HCT116 (cell line): Measurements from ENCODE around the gene DPP4. TPM values are rescaled to one million over a fixed set of nuclear protein-coding genes. Genes with fewer than 3 reads are reported as not detected.
A peak's percentile ranks its signal among the peaks of the same experiment; 100 is the strongest.

ENCODE experiments used
- ATAC-seq: fragments of 200-7000 bp; cut with Tn5 transposase; 2 replicates; pipeline ENCODE4 v1.9.1; 2020; ENCODE audit warnings: mild to moderate bottlenecking, moderate library complexity
- BruUV-seq: library from RNA; stranded (reverse); fragments of 400-500 nt; replicated peaks from 2 replicates; lab custom pipeline; 2021; lab: Mats Ljungman, UMichigan
- CTCF ChIA-PET: fragments of 300-600 bp; sonication (Branson Sonifier 250); formaldehyde crosslinking; loops from one replicate; lab custom pipeline; 2021; ENCODE audit warnings: antibody characterized with exemption; lab: Charles Lee
- POLR2A ChIA-PET: fragments of 300-600, 350-600 bp; sonication (Branson Sonifier 250); formaldehyde crosslinking; loops from one replicate; lab custom pipeline; 2021; ENCODE audit warnings: antibody characterized with exemption; lab: Charles Lee
- RAD21 ChIA-PET, 2 experiments: fragments of 300-600 bp; sonication (Branson Sonifier 250); formaldehyde crosslinking; loops; one replicate each; lab custom pipeline; 2023; ENCODE audit warnings: low total read pairs in 2 of 2; ENCODE audit not compliant: uncharacterized antibody in 2 of 2, unreplicated experiment in 2 of 2, low non-redundant PET in 1 of 2; lab: Charles Lee
- DNase-seq: peaks from one replicate; pipeline ENCODE4 v3.0.0-alpha.2; 2010; ENCODE audit warnings: low read depth, low spot score
- H2AFZ ChIP-seq: fragments of 200-600 bp; shearing (Covaris generic), sonication (generic); 2 replicates; pipeline ENCODE4 v1.6.1; 2017; ENCODE audit warnings: low read depth, mixed run types, mixed read lengths, antibody characterized with exemption, low read length; ENCODE audit not compliant: poor library complexity, severe bottlenecking
- H3K27ac ChIP-seq: 2 replicates; pipeline ENCODE4 v1.5.1; 2012; ENCODE audit warnings: low read depth, low read length
- H3K27me3 ChIP-seq: fragments of 200-600 bp; sonication (generic); 2 replicates; pipeline ENCODE4 v1.6.1; 2016; ENCODE audit warnings: mixed run types, low read length, mixed read lengths; ENCODE audit not compliant: insufficient read depth
- H3K36me3 ChIP-seq, 2 experiments: fragments of 200-500 bp in 1 of 2; fragments of 200-600 bp in 1 of 2; sonication (Bioruptor generic) in 1 of 2; sonication (generic) in 1 of 2; 2 replicates each; pipeline versions ENCODE4 v1.5.1 to v1.6.1; 2014 to 2016; ENCODE audit warnings: low read length in 2 of 2, inconsistent platforms in 1 of 2, mixed read lengths in 1 of 2, mixed run types in 1 of 2; ENCODE audit not compliant: insufficient read depth in 2 of 2, control insufficient read depth in 1 of 2
- H3K4me1 ChIP-seq, 2 experiments: fragments of 200-600 bp in 1 of 2; sonication (generic) in 1 of 2; 2 replicates each; pipeline versions ENCODE4 v1.5.1 to v1.6.1; 2012 to 2017; ENCODE audit warnings: low read length in 2 of 2, inconsistent platforms in 1 of 2, mild to moderate bottlenecking in 1 of 2, mixed read lengths in 1 of 2, mixed run types in 1 of 2, moderate library complexity in 1 of 2; ENCODE audit not compliant: insufficient read depth in 2 of 2, control insufficient read depth in 1 of 2
- H3K4me2 ChIP-seq: fragments of 200-600 bp; sonication (generic); 2 replicates; pipeline ENCODE4 v1.6.1; 2017; ENCODE audit warnings: mixed run types, low read length, mixed read lengths
- H3K4me3 ChIP-seq, 2 experiments: fragments of 200-600 bp in 1 of 2; sonication (generic) in 1 of 2; replicated peaks in 1 of 2; 2 replicates each; pipeline ENCODE4 v1.5.1; 2011 to 2016; ENCODE audit warnings: low read length in 2 of 2, control low read depth in 1 of 2, low read depth in 1 of 2, mild to moderate bottlenecking in 1 of 2, mixed read lengths in 1 of 2, mixed run types in 1 of 2
- H3K79me2 ChIP-seq: fragments of 200-600 bp; sonication (generic); 2 replicates; pipeline ENCODE4 v1.6.1; 2017; ENCODE audit warnings: mild to moderate bottlenecking, mixed run types, low read length, moderate library complexity, mixed read lengths; ENCODE audit not compliant: insufficient read depth
- H3K9ac ChIP-seq: fragments of 200-600 bp; sonication (generic); 2 replicates; pipeline ENCODE4 v1.6.1; 2016; ENCODE audit warnings: low read length, mixed read lengths
- H3K9me2 ChIP-seq: fragments of 200-600 bp; sonication (generic), shearing (Covaris generic); 2 replicates; pipeline ENCODE4 v1.6.1; 2017; ENCODE audit warnings: mixed run types, mild to moderate bottlenecking, moderate library complexity; ENCODE audit not compliant: insufficient read depth
- H3K9me3 ChIP-seq, 2 experiments: fragments of 200-500 bp in 1 of 2; fragments of 200-600 bp in 1 of 2; sonication (Bioruptor generic) in 1 of 2; sonication (generic) in 1 of 2; 2 replicates each; pipeline ENCODE4 v1.6.1; 2014 to 2017; ENCODE audit warnings: low read length in 2 of 2, mixed read lengths in 2 of 2, inconsistent platforms in 1 of 2, low read depth in 1 of 2, mild to moderate bottlenecking in 1 of 2, mixed run types in 1 of 2, moderate library complexity in 1 of 2; ENCODE audit not compliant: control insufficient read depth in 1 of 2, insufficient read depth in 1 of 2
- H4K20me1 ChIP-seq: fragments of 200-600 bp; sonication (generic), shearing (Covaris generic); 2 replicates; pipeline ENCODE4 v1.6.1; 2017; ENCODE audit warnings: mixed run types, mild to moderate bottlenecking, moderate library complexity; ENCODE audit not compliant: insufficient read depth
- ATF3 ChIP-seq: IDR thresholded peaks from 2 replicates; pipeline ENCODE4 v1.6.1; 2012
- CEBPB ChIP-seq: IDR thresholded peaks from 2 replicates; pipeline ENCODE4 v1.6.1; 2012; ENCODE audit warnings: low read depth
- POLR2A ChIP-seq: IDR thresholded peaks from 2 replicates; pipeline ENCODE4 v1.7.0; 2011; ENCODE audit warnings: borderline replicate concordance; ENCODE audit not compliant: insufficient read depth, insufficient read length; ENCODE audit errors: extremely low read depth
- RAD21 ChIP-seq: IDR thresholded peaks from 2 replicates; pipeline ENCODE4 v1.6.1; 2012; ENCODE audit warnings: low read depth, mild to moderate bottlenecking
- SIN3A ChIP-seq: IDR thresholded peaks from 2 replicates; pipeline ENCODE4 v1.6.1; 2012; ENCODE audit warnings: low read depth
- YY1 ChIP-seq: IDR thresholded peaks from 2 replicates; pipeline ENCODE4 v1.6.1; 2011; ENCODE audit warnings: low read length, low read depth, moderate library complexity, mild to moderate bottlenecking; ENCODE audit not compliant: insufficient replicate concordance; ENCODE audit errors: extremely low read depth
- intact Hi-C: fragments of 100-400 bp; cut with micrococcal nuclease; formaldehyde crosslinking; loops from 2 replicates; pipeline ENCODE4 v1.10.0; 2022
- total RNA-seq: library from RNA; stranded (reverse); gene quantifications from one replicate; pipeline ENCODE4 v1.2.1, GENCODE V29; 2021; ENCODE audit not compliant: unreplicated experiment
- TF ChIP-seq, protein P1 (sequence below), 3 experiments: fragments of 200-600 bp in 1 of 3; sonication (generic) in 1 of 3; IDR thresholded peaks in 2 of 3; conservative IDR thresholded peaks in 1 of 3; 2 replicates each; pipeline ENCODE4 v1.5.1; 2012 to 2017; ENCODE audit warnings: low read depth in 2 of 3, low read length in 2 of 3, antibody characterized with exemption in 1 of 3, borderline replicate concordance in 1 of 3, control low read depth in 1 of 3, mild to moderate bottlenecking in 1 of 3, mixed read lengths in 1 of 3, mixed run types in 1 of 3, moderate library complexity in 1 of 3; ENCODE audit not compliant: insufficient read depth in 1 of 3

DPP4 gene
- total RNA-seq, 1 experiment from 2014 or later, result 3.6 TPM

DNA sequence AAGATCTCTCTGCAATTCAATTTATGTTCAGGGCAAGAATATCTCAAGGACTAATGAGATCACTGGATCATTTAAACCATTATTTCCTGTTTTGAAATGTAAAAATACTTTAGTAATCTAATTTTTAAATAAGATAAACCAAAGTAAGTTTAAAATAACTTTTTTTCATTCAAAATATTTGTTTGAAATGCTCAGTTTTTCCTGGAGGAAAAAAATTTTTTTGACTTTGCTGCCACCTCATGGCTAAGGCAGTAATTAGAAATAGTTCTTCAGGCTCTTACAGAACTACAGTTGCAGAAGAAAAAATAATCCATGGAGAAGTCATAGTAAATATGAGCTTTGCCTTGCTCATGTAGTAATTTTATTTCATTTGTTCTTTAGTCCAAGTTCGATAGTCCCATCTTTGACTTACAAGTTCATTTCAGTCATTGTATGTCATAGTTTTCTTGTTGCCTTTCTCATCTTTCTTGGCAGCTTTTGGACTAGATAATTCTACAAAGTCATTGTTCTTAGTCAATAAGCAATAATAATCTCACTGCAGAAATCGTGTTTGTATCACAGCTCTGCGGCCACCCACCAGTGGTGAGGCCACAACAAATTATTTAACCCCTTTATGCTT is 127.4 kb downstream of the DPP4 start:
- POLR2A ChIA-PET, result no interaction called here
- Histone ChIP-seq H3K9me2 (no peaks in the 10 kb centered on the region), H3K9ac (no peak overlapping the region), H3K9me3 (no peaks in the 10 kb centered on the region), H2AFZ (peak overlapping the region; percentile 44), H3K27me3 (no peaks in the 10 kb centered on the region), H4K20me1 (no peaks in the 10 kb centered on the region), H3K4me3 (no peak overlapping the region), H3K4me2 (no peak overlapping the region), H3K4me1 (no peaks in the 10 kb centered on the region), H3K36me3 (no peaks in the 10 kb centered on the region), H3K79me2 (no peaks in the 10 kb centered on the region), H3K27ac (no peak overlapping the region)
- ATAC-seq (peak; percentile 49; the same call in 1 of the 2 replicates), DNase-seq (peak; percentile 38)
- CTCF ChIA-PET, result interaction anchor here (0.7 to 4.4 kb wide), 11 partner anchors 8 to 696 kb away, joined by 3 to 59 read pairs (median 4); no protein-coding TSS in a partner anchor
- TF ChIP-seq RAD21 (peak; percentile 79), ATF3 (no peak)
- TF ChIP-seq, protein P1, sequence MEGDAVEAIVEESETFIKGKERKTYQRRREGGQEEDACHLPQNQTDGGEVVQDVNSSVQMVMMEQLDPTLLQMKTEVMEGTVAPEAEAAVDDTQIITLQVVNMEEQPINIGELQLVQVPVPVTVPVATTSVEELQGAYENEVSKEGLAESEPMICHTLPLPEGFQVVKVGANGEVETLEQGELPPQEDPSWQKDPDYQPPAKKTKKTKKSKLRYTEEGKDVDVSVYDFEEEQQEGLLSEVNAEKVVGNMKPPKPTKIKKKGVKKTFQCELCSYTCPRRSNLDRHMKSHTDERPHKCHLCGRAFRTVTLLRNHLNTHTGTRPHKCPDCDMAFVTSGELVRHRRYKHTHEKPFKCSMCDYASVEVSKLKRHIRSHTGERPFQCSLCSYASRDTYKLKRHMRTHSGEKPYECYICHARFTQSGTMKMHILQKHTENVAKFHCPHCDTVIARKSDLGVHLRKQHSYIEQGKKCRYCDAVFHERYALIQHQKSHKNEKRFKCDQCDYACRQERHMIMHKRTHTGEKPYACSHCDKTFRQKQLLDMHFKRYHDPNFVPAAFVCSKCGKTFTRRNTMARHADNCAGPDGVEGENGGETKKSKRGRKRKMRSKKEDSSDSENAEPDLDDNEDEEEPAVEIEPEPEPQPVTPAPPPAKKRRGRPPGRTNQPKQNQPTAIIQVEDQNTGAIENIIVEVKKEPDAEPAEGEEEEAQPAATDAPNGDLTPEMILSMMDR (IDR thresholded peaks at IDR 0.05 in 2 of 3, conservative IDR thresholded peaks at IDR 0.05 in 1 of 3; ENCODE audit: borderline replicate concordance in 1 of 3, insufficient read depth in 1 of 3, low read depth in 2 of 3, low read length in 2 of 3), result peak; percentile 30 to 70 (median 55); a peak in 5 of 6 replicates
- RAD21 ChIA-PET, result interaction anchor here in 1 of 2 experiments (0.9 to 1.5 kb wide), 2 partner anchors 359 to 363 kb away, joined by 3 to 4 read pairs; no protein-coding TSS in a partner anchor
- no TSS peak for BruUV-seq
- intact Hi-C loops, result loop anchor here (1.0 to 5.0 kb wide), 2 partner anchors 176 to 360 kb away; no protein-coding TSS in a partner anchor

DNA sequence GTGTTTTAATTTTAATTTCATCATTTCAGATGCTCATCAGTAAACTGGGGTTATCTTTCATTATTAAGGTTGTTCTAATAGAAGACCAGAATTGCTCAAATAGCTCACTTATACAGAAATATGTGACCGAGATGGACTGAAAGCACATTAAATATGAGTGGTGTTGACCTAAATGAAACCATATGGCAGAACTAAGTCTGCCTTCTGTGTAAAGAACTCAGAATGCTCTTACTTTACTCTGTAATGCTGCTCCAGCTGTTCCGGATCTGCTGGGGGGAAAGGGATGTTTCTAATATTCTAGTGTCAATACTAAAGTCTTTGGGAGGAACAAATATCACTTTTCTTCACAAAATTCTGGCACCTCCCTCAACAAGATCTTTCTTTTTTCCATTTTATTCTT is 131.0 kb downstream of the DPP4 start:
- no peak for TF ChIP-seq CEBPB
- no peak for TF ChIP-seq YY1
- TF ChIP-seq POLR2A, result no peak
- TF ChIP-seq SIN3A, result no peak
- H3K79me2 ChIP-seq, result no peaks in the 10 kb centered on the region
- H3K4me3 ChIP-seq, result no peak overlapping the region
- no peak overlapping the region for H3K9ac ChIP-seq
- H3K27ac ChIP-seq, result no peak overlapping the region
- H3K4me2 ChIP-seq, result no peak overlapping the region
- intact Hi-C loops, result no loop called here
- H3K9me3 ChIP-seq, result no peaks in the 10 kb centered on the region
- H3K9me2 ChIP-seq, result no peaks in the 10 kb centered on the region
- H3K27me3 ChIP-seq, result no peaks in the 10 kb centered on the region
- no peaks in the 10 kb centered on the region for H3K36me3 ChIP-seq
- H4K20me1 ChIP-seq, result no peaks in the 10 kb centered on the region
- ChIA-PET RAD21 (no interaction called here), CTCF (no interaction called here), POLR2A (no interaction called here)
- H3K4me1 ChIP-seq, result no peaks in the 10 kb centered on the region
- H2AFZ ChIP-seq, result no peak overlapping the region
- ATAC-seq, result no peak
- no TSS peak for BruUV-seq
- DNase-seq, result no peak

Other genes with a start within 250 kb of the DPP4 start
- gene GCG, start 78.0 kb upstream of the DPP4 start, total RNA-seq, result not detected
- gene FAP, start 169.2 kb upstream of the DPP4 start, total RNA-seq, result not detected
- gene IFIH1, start 244.5 kb upstream of the DPP4 start, total RNA-seq, result 7.0 TPM